ENCODE results near the gene FARP1. TPM values are rescaled to one million over a fixed set of nuclear protein-coding genes. Genes with fewer than 3 reads are reported as not detected.

The FARP1 gene
- total and polyA plus RNA-seq, 2 of the 8 experiments (the other 6 are each of a cell fraction or from before 2014, with no cell fraction given), result 24.7 to 104 TPM

DNA sequence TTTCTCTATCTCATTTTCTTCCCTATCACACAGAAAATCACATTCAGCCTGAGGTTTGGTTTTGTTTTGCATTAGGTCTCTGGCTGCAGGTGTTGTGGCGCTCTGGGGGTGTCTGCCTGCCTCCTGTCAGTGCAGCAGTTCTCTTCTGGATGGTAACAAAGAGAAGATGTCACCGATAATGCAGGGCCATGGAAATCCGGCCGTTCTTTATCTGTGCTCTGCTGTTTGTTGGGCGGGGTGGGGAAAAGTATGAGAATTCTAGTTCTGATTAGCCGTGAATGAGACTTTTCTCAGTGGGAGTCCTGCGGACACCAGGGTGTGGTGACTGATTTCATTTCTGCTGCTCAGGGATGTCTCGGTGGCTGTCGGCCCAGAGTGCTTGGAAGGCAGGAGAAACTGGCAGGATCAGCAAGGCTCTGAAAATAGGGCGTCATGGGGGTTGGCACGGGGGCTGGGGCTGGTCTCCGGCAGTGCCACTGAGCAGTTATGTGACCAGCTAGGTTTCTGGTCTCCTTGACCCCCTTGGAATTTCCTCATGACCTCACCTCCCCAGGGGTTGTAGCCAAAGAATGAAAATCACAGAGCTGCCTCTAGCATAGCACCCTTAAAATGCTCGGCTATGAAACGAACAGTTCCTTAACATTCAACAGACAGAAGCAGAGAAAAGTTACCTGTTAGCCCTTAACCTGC lies 29.2 kb downstream of the FARP1 start:
- Histone ChIP-seq H3K27ac (ENCODE audit: low read depth, low read length) (no peak overlapping the region), H3K4ac (replicated peaks; ENCODE audit: insufficient read length, low read depth, low read length) (no peak overlapping the region), H3K4me1 (replicated peaks in 1 of 4; ENCODE audit: control insufficient read depth in 3 of 4, insufficient read depth in 4 of 4, low read length in 3 of 4) (peaks cover 12 to 26% (median 21%) of the 10 kb centered on the region in 4 experiments), H4K91ac (replicated peaks; ENCODE audit: insufficient read length, low read length) (no peak overlapping the region), H3K4me2 (ENCODE audit: insufficient read depth in 1 of 2, low read depth in 2 of 2, low read length in 2 of 2) (peak overlapping the region; percentile 12 to 16; a peak in 2 of 4 replicates), H2AK5ac (ENCODE audit: low read depth, low read length) (no peak overlapping the region), H3K4me3 (ENCODE audit: extremely low read depth in 1 of 4, insufficient read depth in 2 of 4, low read depth in 3 of 4, low read length in 4 of 4) (no peak overlapping the region), H2BK120ac (replicated peaks; ENCODE audit: low read depth, low read length) (no peak overlapping the region), H2AFZ (ENCODE audit: low read length) (no peak overlapping the region), H3K56ac (replicated peaks; ENCODE audit: insufficient read length, low read depth, low read length) (no peak overlapping the region), H3K23ac (ENCODE audit: insufficient read length) (no peak overlapping the region), H4K20me1 (replicated peaks in 1 of 2; ENCODE audit: control insufficient read depth in 1 of 2, insufficient read depth in 2 of 2, low read length in 2 of 2) (peaks cover 2 to 4% of the 10 kb centered on the region in 2 experiments), H4K5ac (ENCODE audit: insufficient read length, low read depth, low read length) (no peak overlapping the region), H3K9ac (replicated peaks in 1 of 4; ENCODE audit: extremely low read depth in 1 of 4, low read depth in 3 of 4, low read length in 3 of 4) (no peak overlapping the region), H2BK15ac (ENCODE audit: low read length) (no peak overlapping the region), H3K23me2 (ENCODE audit: low read depth, low read length) (no peaks in the 10 kb centered on the region), H2BK12ac (ENCODE audit: low read depth, low read length) (no peak overlapping the region), H3K79me2 (ENCODE audit: control insufficient read depth in 1 of 2, insufficient read depth in 2 of 2, low read length in 2 of 2) (peaks cover 0 to 75% of the 10 kb centered on the region in 2 experiments; a peak in 3 of 4 replicates), H3K27me3 (replicated peaks in 1 of 4; ENCODE audit: control insufficient read depth in 3 of 4, extremely low read depth in 1 of 4, insufficient read depth in 3 of 4, low read length in 3 of 4) (no peaks in the 10 kb centered on the region), H3K36me3 (ENCODE audit: control insufficient read depth in 2 of 4, insufficient read depth in 4 of 4, low read length in 3 of 4) (peaks cover 0 to 3% (median 0%) of the 10 kb centered on the region in 4 experiments; a peak in 1 of 8 replicates), H3K18ac (ENCODE audit: extremely low read depth, low read length) (no peak overlapping the region), H3K9me3 (ENCODE audit: insufficient read depth in 2 of 2, low read depth in 1 of 2, low read length in 1 of 2) (no peaks in the 10 kb centered on the region), H3K79me1 (ENCODE audit: low read depth, low read length) (peaks cover 7% of the 10 kb centered on the region; the same call in 1 of the 2 replicates), H4K8ac (ENCODE audit: extremely low read depth, insufficient read depth, low read length) (no peak overlapping the region), H3K14ac (ENCODE audit: insufficient read length) (no peak overlapping the region), H2BK5ac (ENCODE audit: low read depth, low read length) (peak overlapping the region; percentile 55; the same call in 1 of the 2 replicates), H2BK20ac (ENCODE audit: low read length) (no peak overlapping the region)
- ChIA-PET CTCF (ENCODE audit: partially characterized antibody) (interaction anchor here (1.0 to 1.5 kb wide), 2 partner anchors 11 to 49 kb away, joined by 3 to 6 read pairs; no protein-coding TSS in a partner anchor), POLR2A (ENCODE audit: partially characterized antibody) (no interaction called here)
- TF ChIP-seq KDM1A (IDR thresholded peaks at IDR 0.05; ENCODE audit: borderline replicate concordance, low read length), result no peak
- TF ChIP-seq BRCA1 (IDR thresholded peaks at IDR 0.05; ENCODE audit: low read depth, low read length), result no peak
- TF ChIP-seq TEAD4 (IDR thresholded peaks at IDR 0.05; ENCODE audit: low read depth, low read length), result peak; percentile 66
- no peak for FAIRE-seq
- no peak for DNase-seq (ENCODE audit: low read depth in 1 of 2, low spot score in 2 of 2)
- 69% methylated on average over 14 of the region's 14 CpGs; no CpG with 5 or more reads in 1 of the 2 experiments for WGBS, 2 experiments (ENCODE audit: extremely low coverage in 1 of 2, insufficient coverage in 1 of 2, insufficient read length in 1 of 2, insufficient replicate concordance in 2 of 2, low coverage in 1 of 2, low lambda C conversion rate in 2 of 2, missing lambda C conversion rate in 1 of 2)

Data from H1 (cell line).